ENCODE results near the gene EYA3.
A peak's percentile ranks its signal among the peaks of the same experiment; 100 is the strongest.

Gene EYA3, protein sequence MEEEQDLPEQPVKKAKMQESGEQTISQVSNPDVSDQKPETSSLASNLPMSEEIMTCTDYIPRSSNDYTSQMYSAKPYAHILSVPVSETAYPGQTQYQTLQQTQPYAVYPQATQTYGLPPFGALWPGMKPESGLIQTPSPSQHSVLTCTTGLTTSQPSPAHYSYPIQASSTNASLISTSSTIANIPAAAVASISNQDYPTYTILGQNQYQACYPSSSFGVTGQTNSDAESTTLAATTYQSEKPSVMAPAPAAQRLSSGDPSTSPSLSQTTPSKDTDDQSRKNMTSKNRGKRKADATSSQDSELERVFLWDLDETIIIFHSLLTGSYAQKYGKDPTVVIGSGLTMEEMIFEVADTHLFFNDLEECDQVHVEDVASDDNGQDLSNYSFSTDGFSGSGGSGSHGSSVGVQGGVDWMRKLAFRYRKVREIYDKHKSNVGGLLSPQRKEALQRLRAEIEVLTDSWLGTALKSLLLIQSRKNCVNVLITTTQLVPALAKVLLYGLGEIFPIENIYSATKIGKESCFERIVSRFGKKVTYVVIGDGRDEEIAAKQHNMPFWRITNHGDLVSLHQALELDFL

DNA sequence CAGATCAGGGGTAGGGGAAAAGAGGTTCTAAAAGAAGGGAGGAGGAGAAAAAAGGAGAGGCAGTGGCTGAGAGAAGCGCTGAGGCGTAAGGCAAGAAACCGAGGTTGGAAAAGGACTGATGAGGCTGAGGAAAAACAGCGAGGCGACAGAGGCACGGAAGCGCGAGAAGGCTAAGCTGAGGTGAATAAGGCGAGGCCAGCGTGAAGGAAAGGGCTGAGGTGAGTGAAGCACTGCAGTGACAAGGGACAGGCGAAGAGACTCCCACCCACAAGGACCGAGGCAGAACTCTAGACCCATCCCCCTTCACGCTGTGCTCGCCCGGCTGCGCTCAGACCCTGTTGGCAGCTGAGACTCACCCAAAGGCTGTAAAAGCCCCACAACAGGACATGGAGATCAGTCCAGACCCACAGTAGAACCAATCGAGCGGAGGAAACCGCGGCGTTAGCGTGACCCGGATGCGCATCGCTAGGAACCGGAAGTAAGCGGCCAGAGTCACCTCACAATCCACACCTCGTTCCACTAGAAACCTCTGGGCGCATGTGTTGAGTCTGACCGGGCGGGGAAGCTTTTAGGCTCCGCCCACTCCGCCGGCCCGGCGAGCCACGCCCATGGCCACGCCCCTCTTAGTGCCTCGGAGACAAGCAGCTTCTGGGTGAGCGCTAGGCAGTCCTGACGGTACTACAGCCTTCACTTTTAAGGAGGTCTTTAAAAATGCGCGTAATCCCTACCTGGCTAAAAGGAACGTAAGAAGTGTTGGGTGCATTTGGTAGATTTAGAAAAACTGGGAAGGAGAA lies at the start of gene EYA3:
Gene EYA3 (minus strand): TSS at position 443 of the 794 bp plus-strand sequence. CDS start 30,584 bp downstream, outside the sequence.
- peak; percentile 99 for DNase-seq

DNA sequence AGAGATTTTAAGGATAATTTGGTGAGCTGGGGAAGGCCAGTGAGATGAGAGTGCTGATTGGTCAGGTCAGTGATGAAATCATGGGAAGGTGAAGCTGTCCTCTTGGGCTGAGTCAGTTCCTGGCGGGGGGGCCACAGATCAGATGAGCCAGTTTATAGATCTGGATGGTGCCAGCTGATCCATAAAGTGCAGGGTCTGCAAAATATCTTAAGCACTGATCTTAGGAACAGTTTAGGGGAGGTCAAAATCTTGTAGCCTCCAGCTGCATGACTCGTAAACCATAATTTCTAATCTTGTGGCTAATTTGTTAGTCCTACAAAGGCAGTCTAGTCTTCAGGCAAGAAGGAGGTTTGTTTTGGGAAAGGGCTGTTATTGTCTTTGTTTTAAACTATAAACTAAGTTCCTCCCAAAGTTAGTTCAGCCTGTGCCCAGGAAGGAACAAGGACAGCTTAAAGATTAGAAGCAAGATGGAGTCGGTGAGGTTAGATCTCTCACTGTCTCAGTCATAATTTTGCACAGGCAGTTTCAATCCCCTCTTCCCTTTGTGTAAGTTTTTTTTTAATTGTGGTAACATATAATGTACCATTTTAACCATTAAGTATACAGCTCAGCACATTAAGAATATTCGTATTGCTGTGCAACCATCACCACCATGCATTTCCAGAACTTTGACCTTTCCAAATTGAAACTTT lies 48.7 kb upstream of the EYA3 start:
- DNase-seq, result no peak

DNA sequence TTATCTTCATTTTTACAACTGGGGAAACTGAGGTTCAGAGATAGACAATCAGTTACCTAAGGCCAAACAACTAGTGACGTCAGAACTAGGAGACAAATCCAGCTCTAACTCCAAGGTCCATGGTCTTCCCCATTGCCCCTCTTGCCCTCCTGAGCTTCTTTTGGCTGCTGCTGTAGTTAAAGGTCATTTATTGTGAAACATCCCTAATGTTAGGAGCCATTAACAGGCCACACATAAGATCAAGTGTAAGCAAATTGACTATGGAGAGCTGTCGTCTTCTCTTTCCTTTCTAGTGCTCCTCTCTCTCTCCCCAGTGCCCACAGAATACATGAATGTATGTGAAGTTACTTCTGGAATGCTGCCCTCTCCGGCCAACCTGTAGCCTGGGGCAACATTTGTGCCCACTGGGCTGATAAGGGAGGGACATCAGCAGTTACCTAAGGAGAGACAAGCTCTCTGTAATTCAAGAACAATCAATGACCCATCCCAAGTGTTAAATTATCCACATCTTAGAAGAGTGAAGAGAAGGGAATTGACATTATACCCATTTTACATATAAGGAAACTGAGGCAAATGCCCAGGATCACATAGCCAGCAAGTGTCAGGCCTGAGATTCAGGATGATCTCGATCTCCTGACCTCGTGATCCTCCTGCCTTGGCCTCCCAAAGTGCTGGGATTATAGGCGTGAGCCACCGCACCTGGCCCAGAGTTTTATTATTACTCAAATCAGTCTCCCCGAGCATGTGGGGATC lies 47.9 kb upstream of the EYA3 start:
- no peak for DNase-seq

DNA sequence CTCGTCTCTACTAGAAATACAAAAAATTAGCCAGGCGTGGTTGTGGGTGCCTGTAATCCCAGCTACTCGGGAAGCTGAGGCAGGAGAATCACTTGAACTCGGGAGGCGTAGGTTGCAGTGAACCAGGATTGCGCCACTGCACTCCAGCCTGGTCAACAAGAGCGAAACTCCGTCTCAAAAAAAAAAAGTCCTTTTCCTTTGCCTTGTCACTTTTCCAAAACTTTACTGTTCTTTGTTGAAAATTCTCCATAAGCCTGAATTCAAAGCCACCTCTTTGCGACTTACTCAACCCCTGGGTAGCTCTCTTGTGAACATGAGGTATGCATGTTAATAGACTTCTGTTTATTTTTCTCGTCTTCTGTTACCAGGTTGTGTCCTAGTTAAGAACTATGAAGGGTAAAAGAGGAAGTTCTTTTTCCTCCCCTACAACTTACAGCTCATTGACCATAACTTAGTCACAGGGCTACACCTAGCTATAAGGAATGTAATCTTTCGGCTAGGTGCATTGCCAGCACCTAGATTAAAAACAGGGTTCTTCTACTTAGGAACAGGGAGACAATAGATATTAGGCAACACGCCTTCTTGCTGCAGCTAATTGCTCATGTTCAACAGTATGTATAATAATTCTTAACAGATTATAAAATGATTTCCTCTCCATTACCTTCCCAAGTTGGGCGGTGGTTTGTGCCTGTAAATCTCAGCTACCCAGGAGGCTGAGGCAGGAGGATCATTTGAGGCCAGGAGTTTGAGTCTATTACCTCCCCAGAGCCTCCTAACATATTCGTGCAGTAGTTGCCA lies 47.2 kb upstream of the EYA3 start:
- DNase-seq, result peak; percentile 4

DNA sequence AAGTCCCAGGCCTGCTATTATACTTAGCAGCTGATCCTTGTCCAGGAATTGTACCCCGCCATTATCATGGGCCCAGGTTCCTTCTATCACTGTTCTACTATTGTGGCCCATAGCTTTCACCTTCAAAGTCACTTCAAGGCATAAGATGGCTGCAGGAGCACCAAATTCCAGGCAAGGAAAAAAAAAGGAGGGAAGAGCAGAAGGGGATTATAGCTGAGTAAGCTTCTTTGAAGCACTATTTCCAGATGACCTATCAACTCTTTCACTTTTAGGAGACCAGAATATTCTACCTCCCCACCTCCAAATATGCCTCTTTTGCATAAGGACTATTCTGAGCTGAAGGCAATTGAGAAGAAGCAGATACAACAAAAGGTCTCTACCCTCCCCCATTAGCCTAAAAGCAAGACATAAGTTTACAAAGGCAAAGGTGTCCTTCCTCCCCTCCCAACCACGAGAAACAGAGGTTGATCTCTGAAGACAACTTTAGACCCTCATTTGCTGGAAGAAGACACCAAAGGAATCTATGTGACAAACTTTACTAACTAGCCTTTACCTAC lies 46.3 kb upstream of the EYA3 start:
- DNase-seq, result no peak

DNA sequence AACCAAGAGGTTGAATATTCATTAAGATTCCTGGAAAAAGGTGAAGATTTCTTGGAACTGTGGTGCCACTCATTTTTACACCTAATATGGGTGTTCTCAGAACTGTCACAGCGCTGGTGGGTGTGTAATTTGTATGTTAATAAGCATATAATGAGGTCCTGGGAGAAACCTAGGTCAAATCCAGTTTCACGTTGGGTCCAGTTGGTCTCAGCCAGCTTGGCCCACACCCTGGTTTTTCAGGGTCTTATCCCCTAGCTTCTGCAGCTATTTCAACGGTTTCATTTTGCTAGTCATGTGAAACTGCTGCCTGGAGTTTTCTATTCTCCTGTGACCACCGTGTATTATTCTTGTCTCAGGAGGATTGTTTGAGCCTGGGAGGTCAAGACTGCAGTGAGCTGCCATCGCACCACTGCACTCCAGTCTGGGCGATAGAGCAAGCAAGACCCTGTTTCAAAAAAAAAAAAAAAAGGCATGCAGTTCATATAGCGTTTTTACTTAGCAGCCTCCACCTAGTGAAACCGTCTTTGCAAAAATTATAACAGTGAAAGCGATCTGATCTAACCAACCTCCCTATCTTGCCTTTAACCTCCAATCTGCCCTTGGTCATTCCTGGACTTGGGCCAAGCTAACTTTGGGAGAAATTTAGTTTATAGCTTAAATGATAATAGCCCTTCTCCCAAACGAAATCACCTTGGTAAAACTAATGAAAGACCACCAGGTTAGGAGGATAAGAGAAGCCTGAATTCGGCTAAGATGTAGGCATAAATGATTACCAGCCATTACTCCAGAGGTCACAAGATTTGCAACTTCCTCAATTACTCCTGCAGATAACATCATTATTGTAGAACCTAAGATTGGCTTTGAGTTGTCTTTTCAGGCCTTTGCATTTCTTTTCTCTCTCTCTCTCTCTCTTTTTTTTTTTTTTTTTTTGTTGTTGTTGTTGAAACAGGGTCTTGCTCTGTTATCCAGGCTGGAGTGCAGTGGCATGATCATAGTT lies 44.1 kb upstream of the EYA3 start:
- no peak for DNase-seq

DNA sequence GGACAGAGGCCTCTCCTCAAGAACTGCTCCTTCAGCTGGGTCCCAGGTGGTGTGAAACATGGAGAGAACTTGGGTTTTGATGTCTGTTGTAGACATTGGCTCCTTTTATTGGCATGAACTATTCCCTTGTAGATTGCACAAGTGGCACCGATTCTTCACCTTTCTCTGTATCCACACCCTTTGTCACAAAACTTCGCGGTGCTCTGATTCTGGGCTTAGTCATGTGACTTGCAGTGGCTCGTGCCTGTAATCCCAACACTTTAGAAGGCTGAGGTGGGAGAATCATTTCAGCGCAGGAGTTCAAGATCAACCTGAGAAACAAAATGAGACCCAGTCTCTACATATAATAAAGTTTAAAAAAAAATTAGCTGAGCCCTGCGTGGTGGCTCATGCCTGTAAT lies 42.5 kb upstream of the EYA3 start:
- no peak for DNase-seq

DNA sequence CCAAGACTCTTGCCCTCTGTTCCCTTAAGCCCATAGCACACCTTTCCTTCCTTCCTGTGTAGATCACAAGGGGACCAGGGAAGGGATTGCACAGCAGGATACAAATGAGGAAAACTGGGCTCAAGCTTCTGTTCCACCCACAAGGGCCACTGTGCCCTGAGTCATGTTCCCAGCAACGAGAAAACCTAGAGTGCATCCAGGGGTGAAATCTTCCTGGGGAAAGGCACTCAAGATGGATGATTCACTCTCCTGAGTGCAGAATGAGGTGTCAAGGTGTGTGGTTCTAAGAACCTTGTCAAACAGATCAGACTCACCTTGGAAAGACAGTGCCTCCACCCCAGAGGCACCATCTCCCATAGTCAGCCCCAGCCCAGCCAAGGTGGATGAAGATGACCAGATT lies 40.7 kb upstream of the EYA3 start:
- DNase-seq, result no peak

DNA sequence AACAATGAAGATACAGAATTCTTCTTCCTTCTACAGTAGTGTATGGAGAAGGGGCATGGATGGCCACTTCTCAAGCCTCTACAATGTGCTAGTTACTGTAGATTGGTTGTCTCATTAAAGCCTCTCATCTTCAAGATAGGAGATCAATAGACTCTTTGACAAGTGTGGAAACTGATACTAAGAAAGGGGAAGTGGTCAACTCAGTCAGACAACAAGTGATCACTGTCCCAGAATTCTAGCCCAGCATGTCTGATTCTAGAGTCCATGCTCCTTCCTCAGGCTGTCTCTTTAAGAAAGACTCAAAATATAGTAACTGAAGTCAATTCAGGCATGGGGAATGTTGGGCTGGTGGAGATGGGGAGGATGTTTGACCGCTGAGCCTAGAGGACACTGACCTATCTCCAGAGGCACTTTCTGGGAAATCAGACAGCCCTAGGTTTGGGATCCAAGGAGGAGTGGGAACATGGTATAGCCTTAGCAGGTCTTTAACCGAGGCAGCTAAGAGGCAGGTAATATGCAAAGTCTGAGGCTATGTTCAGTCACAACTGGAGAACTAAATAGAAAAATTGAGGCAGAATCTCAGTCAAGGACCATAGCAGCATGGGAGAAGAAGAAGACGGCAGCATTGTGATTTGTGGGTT lies 39.3 kb upstream of the EYA3 start:
- DNase-seq, result no peak

DNA sequence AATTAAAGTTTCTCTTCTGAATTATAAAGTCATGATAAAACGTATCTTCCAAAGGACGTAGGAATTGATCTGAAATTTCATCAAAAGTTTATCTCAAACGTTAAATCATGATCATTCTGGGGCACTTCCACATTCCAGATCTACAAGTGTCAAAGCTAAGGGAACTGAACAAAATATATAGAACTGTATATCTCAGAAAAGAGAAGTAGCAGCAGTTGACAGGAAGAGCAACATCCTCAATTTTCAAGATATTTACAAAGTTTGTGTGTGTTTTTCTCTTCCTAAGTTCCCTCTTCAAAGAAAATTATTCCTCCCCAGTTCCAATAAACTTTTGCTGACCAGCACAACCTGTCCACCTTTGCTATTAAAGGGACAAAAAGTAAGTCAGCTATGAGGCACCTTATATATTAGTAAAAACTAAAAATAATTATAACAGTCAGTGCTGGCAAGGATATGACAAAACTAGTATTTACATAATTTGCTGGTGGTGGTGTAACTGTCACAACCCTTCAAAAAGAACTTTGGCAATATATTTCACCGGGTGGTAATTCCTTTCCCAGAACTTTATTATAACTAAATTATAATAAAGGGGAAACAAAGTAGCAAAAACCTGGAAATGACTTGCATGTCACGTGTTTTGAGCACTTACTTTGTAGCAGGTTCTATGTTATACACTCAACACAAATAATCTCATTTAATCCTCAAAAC lies 38.5 kb upstream of the EYA3 start:
- no peak for DNase-seq

DNA sequence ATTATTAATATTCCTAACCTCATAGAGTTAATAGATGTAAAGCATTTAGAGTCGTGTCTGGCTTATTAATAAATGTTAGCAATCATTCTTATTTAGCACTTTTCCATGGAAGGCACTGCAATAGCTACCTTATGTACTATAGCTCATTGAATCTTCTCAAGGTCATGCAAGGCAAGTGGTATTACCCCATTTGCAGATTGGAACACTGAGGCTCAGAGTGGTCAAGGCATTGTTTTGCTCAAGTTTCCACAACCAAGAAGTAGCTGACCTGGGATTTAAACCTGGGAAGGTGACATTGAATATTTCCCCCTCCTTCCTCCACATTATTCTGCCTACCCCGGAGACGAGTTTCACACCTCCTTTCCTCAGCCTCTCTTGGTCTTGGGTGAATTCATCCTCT lies 37.8 kb upstream of the EYA3 start:
- DNase-seq, result no peak

DNA sequence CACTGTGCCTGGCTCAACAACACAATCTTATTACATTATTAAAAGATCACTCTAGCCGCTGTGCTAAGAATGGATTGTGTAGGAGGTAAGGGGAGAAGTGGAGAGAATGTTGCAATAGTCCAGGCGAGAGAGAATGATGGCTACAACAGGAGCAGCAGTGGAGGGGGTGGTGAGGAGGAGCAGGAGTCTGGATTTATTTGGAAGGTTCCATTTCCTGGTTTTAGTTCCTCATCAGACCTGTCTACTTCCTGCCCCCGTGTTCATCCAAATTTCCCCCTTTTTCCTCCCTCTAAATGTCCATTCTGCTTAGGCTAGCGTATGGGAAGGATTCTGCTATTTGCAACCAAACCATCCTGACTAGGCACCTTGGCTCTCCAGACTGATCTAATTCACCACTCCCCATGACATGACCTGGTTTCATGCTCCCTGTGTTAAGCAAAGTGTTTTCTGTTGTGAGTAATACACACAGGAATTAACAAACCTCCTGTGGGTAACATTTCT lies 35.1 kb upstream of the EYA3 start:
- DNase-seq, result no peak

DNA sequence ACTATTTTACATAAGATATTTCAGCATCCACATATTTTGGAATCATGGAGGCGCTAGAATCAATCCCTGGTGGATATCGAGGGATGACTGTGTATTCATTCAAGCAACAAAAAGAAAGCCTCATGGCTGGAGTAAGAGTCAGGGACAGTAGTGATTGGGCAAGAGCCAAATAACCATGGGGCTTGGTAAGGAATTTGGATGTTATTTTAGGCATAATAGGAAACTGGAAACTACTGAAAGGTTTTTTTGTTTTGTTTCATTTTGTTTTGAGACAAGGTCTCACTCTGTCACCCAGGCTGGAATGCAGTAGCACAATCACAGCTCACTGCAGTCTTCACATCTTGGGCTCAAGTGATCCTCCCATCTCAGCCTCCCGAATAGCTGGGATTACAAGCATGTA lies 33.8 kb upstream of the EYA3 start:
- no peak for DNase-seq

DNA sequence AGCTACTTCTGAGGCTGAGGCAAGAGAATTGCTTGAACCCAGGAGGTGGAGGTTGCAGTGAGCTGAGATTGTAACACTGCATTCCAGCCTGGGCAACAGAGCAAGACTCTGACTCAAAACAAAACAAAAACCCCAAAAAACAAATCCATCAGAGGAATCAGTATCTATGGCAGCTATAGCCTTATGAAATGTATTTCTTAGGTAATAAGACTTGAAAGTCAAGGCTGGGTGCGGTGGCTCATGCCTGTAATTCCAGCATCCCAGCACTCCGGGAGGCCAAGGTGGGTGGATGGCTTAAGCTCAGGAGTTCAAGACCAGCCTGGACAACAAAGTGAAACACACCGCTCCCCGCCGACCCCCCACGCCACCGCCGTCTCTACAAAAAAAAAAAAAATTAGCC lies 31.1 kb upstream of the EYA3 start:
- no peak for DNase-seq

DNA sequence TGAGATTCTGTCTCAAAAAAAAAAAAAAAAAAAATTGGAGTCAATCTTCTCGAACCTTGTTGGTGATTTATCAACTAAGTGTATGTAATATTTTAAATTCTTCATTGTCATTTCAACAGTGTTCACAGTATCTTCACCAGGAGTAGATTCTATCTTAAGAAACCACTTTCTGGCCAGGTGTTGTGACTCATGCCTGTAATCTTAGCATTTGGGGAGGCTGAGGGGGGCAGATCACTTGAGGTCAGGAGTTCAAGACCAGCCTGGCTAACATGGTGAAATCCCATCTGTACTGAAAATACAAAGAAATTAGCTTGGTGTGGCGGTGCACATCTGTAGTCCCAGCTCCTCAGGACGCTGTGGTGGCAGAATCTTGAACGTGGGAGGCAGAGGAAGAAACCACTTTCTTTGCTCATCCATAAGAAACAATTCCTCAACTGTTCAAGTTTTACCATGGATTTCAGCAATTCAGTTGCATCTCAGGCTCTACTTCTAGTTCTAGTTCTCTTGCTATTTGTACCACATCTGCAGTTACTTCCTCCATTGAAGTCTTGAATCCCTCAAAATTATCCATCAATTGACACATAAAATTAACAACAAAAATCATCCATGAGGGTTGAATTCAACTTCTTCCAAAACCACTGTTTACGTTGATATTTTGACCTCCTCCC lies 30.4 kb upstream of the EYA3 start:
- no peak for DNase-seq

DNA sequence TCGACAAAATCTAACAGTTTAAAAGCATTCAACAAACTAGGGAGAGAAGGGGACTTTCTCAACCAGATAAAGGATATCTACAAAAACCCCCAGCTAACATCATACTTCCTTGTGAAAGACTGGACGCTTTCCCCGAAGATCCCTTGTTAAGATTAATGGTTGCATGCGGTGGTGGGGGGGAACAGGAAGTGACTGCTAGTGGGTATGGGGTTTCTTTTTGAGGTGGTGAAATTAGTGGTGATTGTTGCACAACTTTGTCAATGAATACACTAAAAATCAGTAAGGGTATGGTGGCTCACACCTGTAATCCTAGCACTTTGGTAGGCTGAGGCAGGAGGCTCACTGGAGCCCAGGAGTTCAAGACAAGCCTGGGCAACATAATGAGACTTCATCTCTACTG lies 26.9 kb upstream of the EYA3 start:
- peak; percentile 28 for DNase-seq

DNA sequence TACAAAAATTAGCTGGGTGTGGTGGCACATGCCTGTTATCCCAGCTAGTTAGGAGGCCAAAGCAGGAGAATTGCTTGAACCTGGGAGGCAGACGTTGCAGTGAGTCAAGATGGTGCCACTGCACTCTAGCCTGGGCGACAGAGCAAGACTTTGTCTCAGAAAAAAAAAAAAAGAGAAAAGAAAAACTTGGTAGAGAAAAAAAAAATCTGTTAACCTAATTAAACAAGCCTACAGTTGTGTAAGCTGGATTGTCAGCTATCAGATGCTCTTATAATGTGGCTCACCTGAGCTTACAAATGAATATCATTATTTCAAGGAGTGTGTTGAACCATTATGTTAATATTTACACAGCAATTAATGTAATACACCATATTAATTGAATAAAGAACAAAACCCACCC lies 26.4 kb upstream of the EYA3 start:
- DNase-seq, result no peak

DNA sequence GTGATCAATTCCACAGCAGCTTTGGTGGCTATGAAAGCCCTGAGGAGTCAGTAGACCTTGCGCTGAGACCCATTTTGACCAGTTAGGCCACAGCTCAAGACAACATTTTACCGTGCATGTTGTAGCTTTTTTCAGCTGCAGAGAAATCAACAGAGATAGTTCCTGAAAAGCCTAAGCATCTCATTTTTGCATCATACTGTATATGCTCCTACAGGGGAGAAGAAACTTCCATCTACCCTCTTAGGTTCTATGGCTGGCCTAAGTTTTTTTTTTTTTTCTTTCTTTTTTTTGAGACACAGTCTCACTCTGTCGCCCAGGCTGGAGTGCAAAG lies 24.8 kb upstream of the EYA3 start:
- DNase-seq, result no peak
